H1 (cell line): Measurements from ENCODE around the gene CCDC88C. TPM values are rescaled to one million over a fixed set of nuclear protein-coding genes. Genes with fewer than 3 reads are reported as not detected.

Experiments used
- CBX8 ChIP-seq: fragments of 300-800, 300-1000 bp; sonication (generic); IDR thresholded peaks from 2 replicates; pipeline ENCODE4 v1.7.1; 2016; ENCODE audit warnings: low read depth, low read length, borderline replicate concordance
- EZH2 ChIP-seq: fragments of 200-600 bp; sonication (generic); IDR thresholded peaks from 2 replicates; pipeline ENCODE4 v1.7.1; 2012; ENCODE audit warnings: low read depth, mild to moderate bottlenecking, moderate library complexity, low read length, inconsistent platforms; ENCODE audit not compliant: severe bottlenecking
- GABPA ChIP-seq: IDR thresholded peaks from 2 replicates; pipeline ENCODE4 v1.6.1; 2011; ENCODE audit warnings: mild to moderate bottlenecking, low read length, moderate library complexity, borderline replicate concordance; ENCODE audit not compliant: insufficient read depth
- NRF1 ChIP-seq: IDR thresholded peaks from 2 replicates; pipeline ENCODE4 v1.6.1; 2011; ENCODE audit warnings: mild to moderate bottlenecking, low read depth, low read length, improper control_type of control experiment
- YY1 ChIP-seq: IDR thresholded peaks from 2 replicates; pipeline ENCODE4 v1.6.1; 2011; ENCODE audit warnings: low read depth, mild to moderate bottlenecking, low read length
- polyA plus RNA-seq, 7 experiments: library from polyadenylated mRNA; depleted of rRNA in 3 of 7; stranded (reverse) in 5 of 7; unstranded in 2 of 7; fragments of >200 nt in 5 of 7; fragments of 200-250 nt in 2 of 7; gene quantifications; 1 replicate in 5 of 7; 2 replicates in 1 of 7; 4 replicates in 1 of 7; pipeline versions ENCODE4 v1.2.1 to v1.2.3, GENCODE V29; 2011 to 2013; ENCODE audit warnings: missing spikeins in 2 of 7, mixed read lengths in 2 of 7
- total RNA-seq: library from RNA; stranded (reverse); fragmentation: NEBNext Ultra II Directional; extraction: Animal tissue kit (Norgen Biotek cat#: 25700); gene quantifications from 2 replicates; pipeline ENCODE4 v1.2.1, GENCODE V29; 2021
- TF ChIP-seq, protein P1 (sequence below): IDR thresholded peaks from 2 replicates; pipeline ENCODE4 v1.6.1; 2011; ENCODE audit warnings: low read length, improper control_type of control experiment
- TF ChIP-seq, protein P2 (sequence below): IDR thresholded peaks from 2 replicates; pipeline ENCODE4 v1.6.1; 2012; ENCODE audit warnings: low read length, inconsistent platforms

The CCDC88C gene
- total and polyA plus RNA-seq, 2 of the 8 experiments (the other 6 are each of a cell fraction or from before 2014, with no cell fraction given) = 10.3 to 57.7 TPM

DNA sequence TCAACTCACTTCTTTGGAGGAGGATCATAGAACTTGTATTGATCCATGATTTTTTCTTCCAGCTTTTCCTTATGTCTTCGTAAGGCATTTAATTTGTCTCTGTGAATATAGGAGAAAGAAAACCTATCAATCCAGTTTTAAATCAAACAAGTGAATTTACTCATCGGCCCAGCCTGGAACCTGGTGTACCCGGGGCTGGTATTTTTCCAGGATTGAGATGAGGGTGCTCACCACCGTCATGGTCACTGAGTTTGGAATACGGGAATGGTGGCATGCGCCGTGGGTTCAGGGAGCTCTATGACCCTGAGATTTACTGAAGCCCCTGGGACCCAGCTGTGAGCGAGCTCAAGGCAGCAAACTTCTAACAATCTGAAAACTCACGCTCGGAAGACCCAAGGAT is 126.6 kb downstream of the CCDC88C start (continued):
- TF ChIP-seq EZH2 (no peak), GABPA (no peak), NRF1 (no peak), YY1 (no peak), CBX8 (no peak)
- TF ChIP-seq, protein P1, sequence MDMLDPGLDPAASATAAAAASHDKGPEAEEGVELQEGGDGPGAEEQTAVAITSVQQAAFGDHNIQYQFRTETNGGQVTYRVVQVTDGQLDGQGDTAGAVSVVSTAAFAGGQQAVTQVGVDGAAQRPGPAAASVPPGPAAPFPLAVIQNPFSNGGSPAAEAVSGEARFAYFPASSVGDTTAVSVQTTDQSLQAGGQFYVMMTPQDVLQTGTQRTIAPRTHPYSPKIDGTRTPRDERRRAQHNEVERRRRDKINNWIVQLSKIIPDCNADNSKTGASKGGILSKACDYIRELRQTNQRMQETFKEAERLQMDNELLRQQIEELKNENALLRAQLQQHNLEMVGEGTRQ = no peak
- TF ChIP-seq, protein P2, sequence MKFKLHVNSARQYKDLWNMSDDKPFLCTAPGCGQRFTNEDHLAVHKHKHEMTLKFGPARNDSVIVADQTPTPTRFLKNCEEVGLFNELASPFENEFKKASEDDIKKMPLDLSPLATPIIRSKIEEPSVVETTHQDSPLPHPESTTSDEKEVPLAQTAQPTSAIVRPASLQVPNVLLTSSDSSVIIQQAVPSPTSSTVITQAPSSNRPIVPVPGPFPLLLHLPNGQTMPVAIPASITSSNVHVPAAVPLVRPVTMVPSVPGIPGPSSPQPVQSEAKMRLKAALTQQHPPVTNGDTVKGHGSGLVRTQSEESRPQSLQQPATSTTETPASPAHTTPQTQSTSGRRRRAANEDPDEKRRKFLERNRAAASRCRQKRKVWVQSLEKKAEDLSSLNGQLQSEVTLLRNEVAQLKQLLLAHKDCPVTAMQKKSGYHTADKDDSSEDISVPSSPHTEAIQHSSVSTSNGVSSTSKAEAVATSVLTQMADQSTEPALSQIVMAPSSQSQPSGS = no peak
